Tibial artery (tissue), 4 donors: ENCODE results near the gene TNP2.

Experiments
- DNase-seq, 2 donors: peaks; one replicate each; pipeline ENCODE4 v3.0.0-alpha.2; 2019
- H3K27ac ChIP-seq, 2 donors: fragments of 200-600 bp; sonication (generic) in 1 of 2; 1 replicate in 1 of 2; 2 replicates in 1 of 2; pipeline ENCODE4 v1.5.1; 2018 to 2019; ENCODE audit warnings: mild to moderate bottlenecking in 1 of 2
- H3K27me3 ChIP-seq, 2 donors: fragments of 200-600 bp; sonication (generic) in 1 of 2; one replicate each; pipeline versions ENCODE4 v1.5.1 to v1.6.0; 2016 to 2019
- H3K36me3 ChIP-seq, 3 donors: fragments of 200-600 bp; sonication (generic) in 2 of 3; one replicate each; pipeline ENCODE4 v1.5.1; 2016 to 2019; ENCODE audit warnings: mild to moderate bottlenecking in 2 of 3
- H3K4me1 ChIP-seq, 4 donors: fragments of 200-600 bp; sonication (generic) in 2 of 4; 1 replicate in 3 of 4; 2 replicates in 1 of 4; pipeline ENCODE4 v1.5.1; 2016 to 2019
- H3K4me3 ChIP-seq, 2 donors: fragments of 200-600 bp; sonication (generic) in 1 of 2; 1 replicate in 1 of 2; 2 replicates in 1 of 2; pipeline ENCODE4 v1.5.1; 2018 to 2019; ENCODE audit warnings: mild to moderate bottlenecking in 2 of 2
- H3K9me3 ChIP-seq, 3 donors: fragments of 200-600 bp; sonication (generic) in 1 of 3; one replicate each; pipeline ENCODE4 v1.5.1; 2016 to 2019
- intact Hi-C: fragments of 100-400 bp; cut with DNase I; formaldehyde crosslinking; loops from one replicate; pipeline ENCODE4 v1.15.0; 2023; ENCODE audit warnings: low total_unique reads
- TF ChIP-seq, protein P1 (sequence below), 2 experiments: fragments of 200-600 bp in 1 of 2; fragments of 450-650 bp in 1 of 2; IDR thresholded peaks; one replicate each; pipeline ENCODE4 v1.5.1; 2017 to 2019; ENCODE audit warnings: antibody characterized with exemption in 2 of 2, mild to moderate bottlenecking in 1 of 2, moderate library complexity in 1 of 2

TNP2 gene

GRCh38 chr16:11245222-11245737 lies 23.8 kb downstream of the TNP2 start:
- H3K4me1 ChIP-seq = no peaks in the 10 kb centered on the region
- no peak overlapping the region for H3K27ac ChIP-seq
- H3K4me3 ChIP-seq = no peak overlapping the region
- TF ChIP-seq, protein P1, sequence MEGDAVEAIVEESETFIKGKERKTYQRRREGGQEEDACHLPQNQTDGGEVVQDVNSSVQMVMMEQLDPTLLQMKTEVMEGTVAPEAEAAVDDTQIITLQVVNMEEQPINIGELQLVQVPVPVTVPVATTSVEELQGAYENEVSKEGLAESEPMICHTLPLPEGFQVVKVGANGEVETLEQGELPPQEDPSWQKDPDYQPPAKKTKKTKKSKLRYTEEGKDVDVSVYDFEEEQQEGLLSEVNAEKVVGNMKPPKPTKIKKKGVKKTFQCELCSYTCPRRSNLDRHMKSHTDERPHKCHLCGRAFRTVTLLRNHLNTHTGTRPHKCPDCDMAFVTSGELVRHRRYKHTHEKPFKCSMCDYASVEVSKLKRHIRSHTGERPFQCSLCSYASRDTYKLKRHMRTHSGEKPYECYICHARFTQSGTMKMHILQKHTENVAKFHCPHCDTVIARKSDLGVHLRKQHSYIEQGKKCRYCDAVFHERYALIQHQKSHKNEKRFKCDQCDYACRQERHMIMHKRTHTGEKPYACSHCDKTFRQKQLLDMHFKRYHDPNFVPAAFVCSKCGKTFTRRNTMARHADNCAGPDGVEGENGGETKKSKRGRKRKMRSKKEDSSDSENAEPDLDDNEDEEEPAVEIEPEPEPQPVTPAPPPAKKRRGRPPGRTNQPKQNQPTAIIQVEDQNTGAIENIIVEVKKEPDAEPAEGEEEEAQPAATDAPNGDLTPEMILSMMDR (IDR thresholded peaks at IDR 0.05) = no peak
- H3K27me3 ChIP-seq = no peaks in the 10 kb centered on the region
- intact Hi-C loops = no loop called here
- no peaks in the 10 kb centered on the region for H3K36me3 ChIP-seq
- no peaks in the 10 kb centered on the region for H3K9me3 ChIP-seq
- no peak for DNase-seq

- no peak for DNase-seq
- Histone ChIP-seq H3K27ac (no peak overlapping the region), H3K36me3 (no peaks in the 10 kb centered on the region), H3K27me3 (no peaks in the 10 kb centered on the region), H3K4me3 (no peak overlapping the region), H3K9me3 (no peaks in the 10 kb centered on the region), H3K4me1 (no peaks in the 10 kb centered on the region)
- intact Hi-C loops = no loop called here
- TF ChIP-seq, protein P1 (IDR thresholded peaks at IDR 0.05) = no peak
Measured at GRCh38 chr16:11242658-11243057, 26.5 kb downstream of the TNP2 start.

DNA sequence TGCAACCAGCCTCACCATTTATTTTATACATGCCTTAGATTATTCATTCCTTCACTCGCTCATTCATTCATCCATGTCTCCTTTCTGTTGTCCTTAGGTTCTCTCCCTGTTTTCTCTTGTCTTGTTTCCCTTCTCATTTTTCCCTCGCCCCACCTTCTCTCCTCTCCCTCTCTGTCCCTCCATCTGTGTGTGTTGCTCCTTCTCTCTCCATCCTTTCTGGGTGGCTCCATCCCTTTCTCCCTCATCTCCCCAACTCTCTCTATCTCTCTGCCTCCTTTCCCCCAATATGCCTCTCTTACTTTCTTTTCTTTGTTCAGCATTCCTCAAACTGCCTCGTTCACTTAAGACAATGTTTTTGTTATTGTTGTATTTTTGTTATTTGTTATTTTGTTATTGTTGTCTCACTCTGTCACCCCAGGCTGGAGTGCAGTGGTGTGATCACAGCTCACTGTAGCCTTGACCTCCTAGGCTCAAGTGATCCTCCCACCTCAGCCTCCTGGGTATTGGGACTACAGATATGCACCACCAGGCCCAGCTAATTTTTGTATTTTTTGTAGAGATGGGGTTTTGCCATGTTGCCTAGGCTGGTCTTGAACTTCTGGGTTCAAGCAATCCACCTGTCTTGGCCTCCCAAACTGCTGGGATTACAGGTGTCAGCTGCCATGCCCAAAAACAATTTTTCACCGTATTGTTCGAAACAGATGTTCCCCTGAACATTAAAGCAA lies 27.5 kb downstream of the TNP2 start:
- intact Hi-C loops = no loop called here
- no peaks in the 10 kb centered on the region for H3K36me3 ChIP-seq
- no peak for DNase-seq
- H3K4me3 ChIP-seq = no peak overlapping the region
- H3K4me1 ChIP-seq = no peaks in the 10 kb centered on the region
- H3K9me3 ChIP-seq = no peaks in the 10 kb centered on the region
- TF ChIP-seq, protein P1 (IDR thresholded peaks at IDR 0.05) = no peak
- no peaks in the 10 kb centered on the region for H3K27me3 ChIP-seq
- H3K27ac ChIP-seq = no peak overlapping the region

GRCh38 chr16:11240636-11241473 lies 28.3 kb downstream of the TNP2 start:
- no peak overlapping the region for H3K4me3 ChIP-seq
- H3K9me3 ChIP-seq = no peaks in the 10 kb centered on the region
- no peaks in the 10 kb centered on the region for H3K4me1 ChIP-seq
- intact Hi-C loops = no loop called here
- TF ChIP-seq, protein P1 (IDR thresholded peaks at IDR 0.05) = no peak
- peak overlapping the region in 1 of 2 donors; percentile 17 for H3K27ac ChIP-seq
- DNase-seq = no peak
- H3K27me3 ChIP-seq = no peaks in the 10 kb centered on the region
- H3K36me3 ChIP-seq = no peaks in the 10 kb centered on the region

DNA sequence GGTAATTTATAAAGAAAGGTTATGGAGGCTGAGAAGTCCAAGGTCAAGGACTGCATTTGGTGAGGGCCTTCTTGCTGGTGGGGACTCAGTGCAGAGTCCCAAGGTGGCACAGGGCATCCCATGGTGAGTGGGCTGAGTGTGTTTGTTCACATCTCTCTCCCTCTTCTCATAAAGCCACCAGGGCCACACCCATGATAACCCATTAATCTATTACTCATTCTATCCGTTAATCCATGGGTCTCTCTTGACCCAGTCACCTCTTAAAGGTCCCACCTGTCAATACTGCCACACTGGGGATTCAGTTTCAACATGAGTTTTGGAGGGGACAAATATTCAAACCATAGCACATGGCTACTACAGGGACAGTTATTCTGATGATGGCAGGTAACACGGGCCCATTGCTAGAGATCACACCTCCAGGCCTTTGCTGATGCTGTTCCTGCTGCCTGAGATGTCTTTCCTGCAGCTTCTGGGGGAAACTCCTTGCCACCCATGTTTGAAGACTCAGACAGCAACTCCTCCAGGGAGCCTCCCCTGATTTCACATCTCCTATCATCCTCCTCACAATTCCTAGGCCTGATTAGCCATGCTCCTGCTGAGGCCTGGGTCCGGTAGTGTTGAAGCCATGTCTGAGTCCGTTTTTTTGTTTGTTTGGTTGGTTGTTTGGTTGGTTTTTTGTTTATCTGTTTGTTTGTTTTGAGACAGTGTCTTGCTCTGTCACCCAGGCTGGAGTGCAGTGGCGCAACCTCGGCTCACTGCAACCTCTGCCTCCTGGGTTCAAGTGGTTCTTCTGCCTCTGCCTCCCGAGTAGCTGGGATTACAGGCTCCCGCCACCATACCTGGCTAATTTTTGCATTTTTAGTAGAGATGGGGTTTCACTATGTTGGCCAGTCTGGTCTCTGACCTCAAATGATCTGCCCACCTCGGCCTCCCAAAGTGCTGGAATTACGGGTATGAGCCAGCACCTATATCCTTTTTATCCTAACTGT lies 29.2 kb downstream of the TNP2 start:
- intact Hi-C loops = no loop called here
- Histone ChIP-seq H3K27ac (peak overlapping the region in 1 of 2 donors; percentile 17), H3K9me3 (no peaks in the 10 kb centered on the region), H3K4me1 (no peaks in the 10 kb centered on the region), H3K27me3 (no peaks in the 10 kb centered on the region), H3K36me3 (no peaks in the 10 kb centered on the region), H3K4me3 (no peak overlapping the region)
- no peak for DNase-seq
- TF ChIP-seq, protein P1 (IDR thresholded peaks at IDR 0.05) = no peak
